A549 (cell line): ENCODE measurements around the gene P4HA3.

Source experiments
- EP300 ChIP-seq, 2 experiments: fragments of >200 bp; sonication (Bioruptor Twin); formaldehyde crosslinking; IDR thresholded peaks; 2 replicates in 1 of 2; 3 replicates in 1 of 2; pipeline ENCODE4 v1.6.1; 2016 to 2017
- MAFK ChIP-seq: fragments of 450-650 bp; IDR thresholded peaks from 2 replicates; pipeline ENCODE4 v1.6.1; 2014; ENCODE audit not compliant: partially characterized antibody
- POLR2A ChIP-seq: IDR thresholded peaks from 2 replicates; pipeline ENCODE4 v1.6.1; 2012; ENCODE audit warnings: mild to moderate bottlenecking, low read length
- TF ChIP-seq, protein P1 (sequence below): fragments of >200 bp; sonication (Bioruptor Twin); formaldehyde crosslinking; IDR thresholded peaks from 3 replicates; pipeline ENCODE4 v1.5.1; 2016

DNA sequence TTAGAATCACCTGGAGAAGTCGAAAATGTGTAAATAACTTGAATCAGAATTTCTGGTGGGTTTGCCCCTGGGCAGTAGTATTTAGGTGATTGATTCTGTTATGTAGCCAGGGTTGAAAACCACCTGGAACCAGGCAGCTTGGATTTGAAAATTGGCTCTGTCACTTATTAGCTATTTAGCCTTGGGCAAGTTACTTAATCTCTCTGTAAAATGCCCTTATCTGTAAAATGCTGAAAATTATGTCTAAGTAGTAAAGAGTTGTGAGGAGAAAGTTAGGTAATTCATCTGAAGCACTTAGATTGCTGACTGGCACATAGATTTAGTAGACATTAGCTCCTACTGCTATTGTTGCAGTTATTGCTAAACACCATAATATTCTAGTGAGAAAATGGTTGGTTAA lies 91.1 kb downstream of the P4HA3 start:
- TF ChIP-seq POLR2A (no peak), EP300 (IDR thresholded peaks at IDR 0.05) (no peak), MAFK (no peak)
- TF ChIP-seq, protein P1, sequence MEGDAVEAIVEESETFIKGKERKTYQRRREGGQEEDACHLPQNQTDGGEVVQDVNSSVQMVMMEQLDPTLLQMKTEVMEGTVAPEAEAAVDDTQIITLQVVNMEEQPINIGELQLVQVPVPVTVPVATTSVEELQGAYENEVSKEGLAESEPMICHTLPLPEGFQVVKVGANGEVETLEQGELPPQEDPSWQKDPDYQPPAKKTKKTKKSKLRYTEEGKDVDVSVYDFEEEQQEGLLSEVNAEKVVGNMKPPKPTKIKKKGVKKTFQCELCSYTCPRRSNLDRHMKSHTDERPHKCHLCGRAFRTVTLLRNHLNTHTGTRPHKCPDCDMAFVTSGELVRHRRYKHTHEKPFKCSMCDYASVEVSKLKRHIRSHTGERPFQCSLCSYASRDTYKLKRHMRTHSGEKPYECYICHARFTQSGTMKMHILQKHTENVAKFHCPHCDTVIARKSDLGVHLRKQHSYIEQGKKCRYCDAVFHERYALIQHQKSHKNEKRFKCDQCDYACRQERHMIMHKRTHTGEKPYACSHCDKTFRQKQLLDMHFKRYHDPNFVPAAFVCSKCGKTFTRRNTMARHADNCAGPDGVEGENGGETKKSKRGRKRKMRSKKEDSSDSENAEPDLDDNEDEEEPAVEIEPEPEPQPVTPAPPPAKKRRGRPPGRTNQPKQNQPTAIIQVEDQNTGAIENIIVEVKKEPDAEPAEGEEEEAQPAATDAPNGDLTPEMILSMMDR = no peak
